K562 (cell line): ENCODE results near the gene PPHLN1. TPM values are rescaled to one million over a fixed set of nuclear protein-coding genes. Genes with fewer than 3 reads are reported as not detected.

Experiments used
- ARID2 ChIP-seq: fragments of 450-650 bp; IDR thresholded peaks from 2 replicates; pipeline ENCODE4 v1.6.1; 2017; ENCODE audit warnings: antibody characterized with exemption, mild to moderate bottlenecking
- BRF1 ChIP-seq: IDR thresholded peaks from 3 replicates; pipeline ENCODE4 v1.6.1; 2011; ENCODE audit warnings: borderline replicate concordance, mild to moderate bottlenecking; ENCODE audit not compliant: insufficient read length; ENCODE audit errors: extremely low read depth
- CC2D1A ChIP-seq: fragments of 450-650 bp; IDR thresholded peaks from 2 replicates; pipeline ENCODE4 v1.6.1; 2017; ENCODE audit warnings: mild to moderate bottlenecking
- DDX20 ChIP-seq: fragments of 450-650 bp; IDR thresholded peaks from 2 replicates; pipeline ENCODE4 v1.6.1; 2016; ENCODE audit warnings: missing genetic modification characterization, low read depth, mild to moderate bottlenecking, missing compliant biosample characterization, moderate library complexity
- ELF4 ChIP-seq: fragments of 450-650 bp; formaldehyde crosslinking; IDR thresholded peaks from 2 replicates; pipeline ENCODE4 v1.4.0; 2022; ENCODE audit warnings: missing genetic modification characterization
- ESRRA ChIP-seq: fragments of 450-650 bp; IDR thresholded peaks from 2 replicates; pipeline ENCODE4 v1.6.1; 2014; ENCODE audit warnings: low read depth, mild to moderate bottlenecking, moderate library complexity, borderline replicate concordance
- HES1 ChIP-seq: fragments of 450-650 bp; IDR thresholded peaks from 2 replicates; pipeline ENCODE4 v1.6.1; 2016; ENCODE audit warnings: low read depth, mild to moderate bottlenecking, moderate library complexity
- HLTF ChIP-seq: fragments of 450-650 bp; IDR thresholded peaks from 2 replicates; pipeline ENCODE4 v1.6.1; 2016
- IRF9 ChIP-seq: fragments of 450-650 bp; IDR thresholded peaks from 2 replicates; pipeline ENCODE4 v1.6.1; 2016; ENCODE audit warnings: missing biosample characterization, missing genetic modification characterization
- MEF2D ChIP-seq: conservative IDR thresholded peaks from 2 replicates; pipeline ENCODE4 v1.6.1; 2016; ENCODE audit warnings: low read depth, missing genetic modification characterization, missing compliant biosample characterization
- MTA2 ChIP-seq: fragments of 450-650 bp; IDR thresholded peaks from 2 replicates; pipeline ENCODE4 v1.6.1; 2016; ENCODE audit warnings: low read depth
- MYC ChIP-seq, 2 experiments: fragments of 250-450 bp in 1 of 2; sonication (Bioruptor Pico) in 1 of 2; IDR thresholded peaks; 2 replicates each; pipeline versions ENCODE4 v1.5.1 to v1.6.1; 2012 to 2021; ENCODE audit warnings: low read depth in 2 of 2, borderline replicate concordance in 1 of 2, improper control_type of control experiment in 1 of 2, low read length in 1 of 2, mild to moderate bottlenecking in 1 of 2, moderate library complexity in 1 of 2
- POLR2AphosphoS5 ChIP-seq: IDR thresholded peaks from 2 replicates; pipeline ENCODE4 v1.6.1; 2011; ENCODE audit warnings: mild to moderate bottlenecking, low read depth, low read length, moderate library complexity; ENCODE audit not compliant: control insufficient read depth, insufficient read depth
- PRMT5 ChIP-seq: sonication (generic); formaldehyde crosslinking; IDR thresholded peaks from 2 replicates; pipeline ENCODE4 v1.5.0; 2020; ENCODE audit warnings: missing genetic modification reagents
- PTRF ChIP-seq: fragments of 450-650 bp; IDR thresholded peaks from 2 replicates; pipeline ENCODE4 v1.6.1; 2016; ENCODE audit warnings: mild to moderate bottlenecking, missing genetic modification characterization, missing compliant biosample characterization
- TBP ChIP-seq: optimal IDR thresholded peaks from 2 replicates; pipeline ENCODE3; 2011; ENCODE audit warnings: low read depth, low read length, improper control_type of control experiment
- THRB ChIP-seq: fragments of 450-650 bp; formaldehyde crosslinking; conservative IDR thresholded peaks from 2 replicates; pipeline ENCODE4 v1.4.0; 2022; ENCODE audit warnings: mild to moderate bottlenecking, missing genetic modification characterization
- ZNF146 ChIP-seq: IDR thresholded peaks from one replicate; pipeline ENCODE4 v1.6.1; 2018; ENCODE audit warnings: missing compliant biosample characterization; ENCODE audit not compliant: unreplicated experiment
- polyA plus RNA-seq, 8 experiments: library from polyadenylated mRNA; depleted of rRNA in 4 of 8; stranded (reverse) in 5 of 8; unstranded in 3 of 8; fragments of >200 nt; fragmentation: Nextera tagmentation in 2 of 8; fragmentation: Illumina TruSeq in 1 of 8; extraction: Ambion mirVana in 2 of 8; extraction: Trizol in 1 of 8; gene quantifications; 2 replicates each; pipeline versions ENCODE4 v1.2.1 to v1.2.3, GENCODE V29; 2011 to 2014; ENCODE audit warnings: inconsistent platforms in 1 of 8, missing spikeins in 1 of 8
- total RNA-seq, 7 experiments: library from RNA; depleted of rRNA in 6 of 7; stranded (reverse); fragments of >200 nt in 6 of 7; fragmentation: Illumina TruSeq in 2 of 7; extraction: Trizol in 2 of 7; gene quantifications; 2 replicates each; pipeline versions ENCODE4 v1.2.1 to v1.2.3, GENCODE V29; 2011 to 2021; ENCODE audit warnings: low replicate concordance in 1 of 7
- TF ChIP-seq, protein P1 (sequence below): sonication (generic); formaldehyde crosslinking; IDR thresholded peaks from 2 replicates; pipeline ENCODE4 v1.8.0; 2022; ENCODE audit warnings: missing genetic modification reagents, mild to moderate bottlenecking, borderline replicate concordance
- TF ChIP-seq, protein P2 (sequence below), 2 experiments: fragments of 450-650 bp; IDR thresholded peaks; 2 replicates each; pipeline ENCODE4 v1.6.1; 2018; ENCODE audit warnings: mild to moderate bottlenecking in 2 of 2, low read depth in 1 of 2; ENCODE audit not compliant: partially characterized antibody in 2 of 2

PPHLN1 gene
- total and polyA plus RNA-seq, 9 of the 15 experiments (the other 6 are each of a cell fraction or from before 2014, with no cell fraction given) = 66.3 to 112 (median 93.6) TPM

GRCh38 chr12:42442888-42443287 lies 116.9 kb downstream of the PPHLN1 start (continued):
- no peak for TF ChIP-seq MEF2D (tag)
- TF ChIP-seq BRF1 = no peak
- no peak for TF ChIP-seq ZNF146 (CRISPR knock-in tag)
- TF ChIP-seq HES1 = no peak
- TF ChIP-seq ELF4 = no peak
- TF ChIP-seq, protein P1, sequence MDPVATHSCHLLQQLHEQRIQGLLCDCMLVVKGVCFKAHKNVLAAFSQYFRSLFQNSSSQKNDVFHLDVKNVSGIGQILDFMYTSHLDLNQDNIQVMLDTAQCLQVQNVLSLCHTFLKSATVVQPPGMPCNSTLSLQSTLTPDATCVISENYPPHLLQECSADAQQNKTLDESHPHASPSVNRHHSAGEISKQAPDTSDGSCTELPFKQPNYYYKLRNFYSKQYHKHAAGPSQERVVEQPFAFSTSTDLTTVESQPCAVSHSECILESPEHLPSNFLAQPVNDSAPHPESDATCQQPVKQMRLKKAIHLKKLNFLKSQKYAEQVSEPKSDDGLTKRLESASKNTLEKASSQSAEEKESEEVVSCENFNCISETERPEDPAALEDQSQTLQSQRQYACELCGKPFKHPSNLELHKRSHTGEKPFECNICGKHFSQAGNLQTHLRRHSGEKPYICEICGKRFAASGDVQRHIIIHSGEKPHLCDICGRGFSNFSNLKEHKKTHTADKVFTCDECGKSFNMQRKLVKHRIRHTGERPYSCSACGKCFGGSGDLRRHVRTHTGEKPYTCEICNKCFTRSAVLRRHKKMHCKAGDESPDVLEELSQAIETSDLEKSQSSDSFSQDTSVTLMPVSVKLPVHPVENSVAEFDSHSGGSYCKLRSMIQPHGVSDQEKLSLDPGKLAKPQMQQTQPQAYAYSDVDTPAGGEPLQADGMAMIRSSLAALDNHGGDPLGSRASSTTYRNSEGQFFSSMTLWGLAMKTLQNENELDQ (CRISPR knock-in tag) = no peak
- TF ChIP-seq DDX20 = no peak
- no peak for TF ChIP-seq PTRF (tag)
- peak; percentile 53; the same call in 1 of the 2 replicates for TF ChIP-seq POLR2AphosphoS5
- no peak for TF ChIP-seq MYC (IDR thresholded peaks at IDR 0.05; ENCODE audit: low read depth, low read length)
- no peak for TF ChIP-seq MYC (CRISPR knock-in tag; IDR thresholded peaks at IDR 0.05; ENCODE audit: borderline replicate concordance, low read depth)
- no peak for TF ChIP-seq ESRRA
- TF ChIP-seq IRF9 (tag) = no peak
- TF ChIP-seq MTA2 = peak; percentile 61; the same call in 1 of the 2 replicates
- TF ChIP-seq PRMT5 (CRISPR knock-in tag) = no peak
- TF ChIP-seq ARID2 = no peak
- TF ChIP-seq CC2D1A = no peak
- TF ChIP-seq HLTF = no peak
- TF ChIP-seq THRB (CRISPR knock-in tag) = no peak
- no peak for TF ChIP-seq TBP
- TF ChIP-seq, protein P2, sequence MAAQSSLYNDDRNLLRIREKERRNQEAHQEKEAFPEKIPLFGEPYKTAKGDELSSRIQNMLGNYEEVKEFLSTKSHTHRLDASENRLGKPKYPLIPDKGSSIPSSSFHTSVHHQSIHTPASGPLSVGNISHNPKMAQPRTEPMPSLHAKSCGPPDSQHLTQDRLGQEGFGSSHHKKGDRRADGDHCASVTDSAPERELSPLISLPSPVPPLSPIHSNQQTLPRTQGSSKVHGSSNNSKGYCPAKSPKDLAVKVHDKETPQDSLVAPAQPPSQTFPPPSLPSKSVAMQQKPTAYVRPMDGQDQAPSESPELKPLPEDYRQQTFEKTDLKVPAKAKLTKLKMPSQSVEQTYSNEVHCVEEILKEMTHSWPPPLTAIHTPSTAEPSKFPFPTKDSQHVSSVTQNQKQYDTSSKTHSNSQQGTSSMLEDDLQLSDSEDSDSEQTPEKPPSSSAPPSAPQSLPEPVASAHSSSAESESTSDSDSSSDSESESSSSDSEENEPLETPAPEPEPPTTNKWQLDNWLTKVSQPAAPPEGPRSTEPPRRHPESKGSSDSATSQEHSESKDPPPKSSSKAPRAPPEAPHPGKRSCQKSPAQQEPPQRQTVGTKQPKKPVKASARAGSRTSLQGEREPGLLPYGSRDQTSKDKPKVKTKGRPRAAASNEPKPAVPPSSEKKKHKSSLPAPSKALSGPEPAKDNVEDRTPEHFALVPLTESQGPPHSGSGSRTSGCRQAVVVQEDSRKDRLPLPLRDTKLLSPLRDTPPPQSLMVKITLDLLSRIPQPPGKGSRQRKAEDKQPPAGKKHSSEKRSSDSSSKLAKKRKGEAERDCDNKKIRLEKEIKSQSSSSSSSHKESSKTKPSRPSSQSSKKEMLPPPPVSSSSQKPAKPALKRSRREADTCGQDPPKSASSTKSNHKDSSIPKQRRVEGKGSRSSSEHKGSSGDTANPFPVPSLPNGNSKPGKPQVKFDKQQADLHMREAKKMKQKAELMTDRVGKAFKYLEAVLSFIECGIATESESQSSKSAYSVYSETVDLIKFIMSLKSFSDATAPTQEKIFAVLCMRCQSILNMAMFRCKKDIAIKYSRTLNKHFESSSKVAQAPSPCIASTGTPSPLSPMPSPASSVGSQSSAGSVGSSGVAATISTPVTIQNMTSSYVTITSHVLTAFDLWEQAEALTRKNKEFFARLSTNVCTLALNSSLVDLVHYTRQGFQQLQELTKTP (IDR thresholded peaks at IDR 0.05; ENCODE audit: low read depth in 1 of 2, partially characterized antibody in 2 of 2) = no peak
